OCI-LY1 (cell line): ENCODE measurements around the gene ZNF692.

Source experiments
- H2AFZ ChIP-seq: fragments of 200-600 bp; sonication (generic), shearing (Covaris generic); 2 replicates; pipeline ENCODE4 v1.6.0; 2014; ENCODE audit warnings: antibody characterized with exemption, mild to moderate bottlenecking, low read length
- H3F3A ChIP-seq: fragments of 200-600 bp; sonication (generic), shearing (Covaris generic); 2 replicates; pipeline ENCODE4 v1.6.0; 2014; ENCODE audit warnings: mild to moderate bottlenecking, antibody characterized with exemption, low read length, moderate library complexity; ENCODE audit not compliant: insufficient read depth
- H3K27ac ChIP-seq: fragments of 200-600 bp; sonication (generic); 2 replicates; pipeline ENCODE4 v1.5.1; 2014; ENCODE audit warnings: low read length, mixed run types, mild to moderate bottlenecking, low read depth; ENCODE audit not compliant: poor library complexity, severe bottlenecking
- H3K27me3 ChIP-seq: fragments of 200-600 bp; sonication (generic); 2 replicates; pipeline ENCODE4 v1.6.0; 2014; ENCODE audit warnings: antibody characterized with exemption, mild to moderate bottlenecking, low read length, moderate library complexity; ENCODE audit not compliant: insufficient read depth
- H3K36me3 ChIP-seq: fragments of 200-600 bp; sonication (generic); 2 replicates; pipeline ENCODE4 v1.6.1; 2014; ENCODE audit warnings: mild to moderate bottlenecking, antibody characterized with exemption, low read length, moderate library complexity, mixed read lengths; ENCODE audit not compliant: insufficient read depth
- H3K4me1 ChIP-seq: fragments of 200-600 bp; sonication (generic); 2 replicates; pipeline ENCODE4 v1.5.1; 2014; ENCODE audit warnings: mild to moderate bottlenecking, low read length, moderate library complexity; ENCODE audit not compliant: insufficient read depth, severe bottlenecking
- H3K4me2 ChIP-seq: fragments of 200-600 bp; sonication (generic), shearing (Covaris generic); 2 replicates; pipeline ENCODE4 v1.6.1; 2014; ENCODE audit warnings: low read length
- H3K4me3 ChIP-seq: fragments of 200-600 bp; sonication (generic); 2 replicates; pipeline ENCODE4 v1.5.1; 2014; ENCODE audit warnings: low read length, low read depth, mild to moderate bottlenecking, mixed read lengths; ENCODE audit not compliant: poor library complexity, severe bottlenecking
- H3K79me2 ChIP-seq: fragments of 200-600 bp; shearing (Covaris generic); 2 replicates; pipeline ENCODE4 v1.6.1; 2016; ENCODE audit warnings: mixed run types, low read length, mixed read lengths; ENCODE audit not compliant: insufficient read depth
- H3K9ac ChIP-seq: fragments of 200-600 bp; sonication (generic), shearing (Covaris generic); 2 replicates; pipeline ENCODE4 v1.6.1; 2014; ENCODE audit warnings: mild to moderate bottlenecking, low read length, mixed read lengths
- H3K9me2 ChIP-seq: fragments of 200-600 bp; sonication (generic), shearing (Covaris generic); 2 replicates; pipeline ENCODE4 v1.6.1; 2014; ENCODE audit warnings: low read depth, mild to moderate bottlenecking, low read length, mixed read lengths
- H3K9me3 ChIP-seq: fragments of 200-600 bp; shearing (Covaris generic); 2 replicates; pipeline ENCODE4 v1.6.1; 2014; ENCODE audit warnings: low read length, mixed read lengths
- H4K20me1 ChIP-seq: fragments of 200-600 bp; sonication (generic), shearing (Covaris generic); 2 replicates; pipeline ENCODE4 v1.6.0; 2016; ENCODE audit warnings: mild to moderate bottlenecking, low read length; ENCODE audit not compliant: insufficient read depth
- EZH2 ChIP-seq: fragments of 200-600 bp; sonication (generic), shearing (Covaris generic); IDR thresholded peaks from 2 replicates; pipeline ENCODE4 v1.8.0; 2017; ENCODE audit warnings: borderline replicate concordance, mixed run types, mild to moderate bottlenecking, antibody characterized with exemption, low read length, moderate library complexity, mixed read lengths
- TF ChIP-seq, protein P1 (sequence below): fragments of 200-600 bp; sonication (generic), shearing (Covaris generic); IDR thresholded peaks from 2 replicates; pipeline ENCODE4 v1.5.1; 2017; ENCODE audit warnings: mild to moderate bottlenecking, antibody characterized with exemption, low read length, moderate library complexity, mixed read lengths

ZNF692 gene

DNA sequence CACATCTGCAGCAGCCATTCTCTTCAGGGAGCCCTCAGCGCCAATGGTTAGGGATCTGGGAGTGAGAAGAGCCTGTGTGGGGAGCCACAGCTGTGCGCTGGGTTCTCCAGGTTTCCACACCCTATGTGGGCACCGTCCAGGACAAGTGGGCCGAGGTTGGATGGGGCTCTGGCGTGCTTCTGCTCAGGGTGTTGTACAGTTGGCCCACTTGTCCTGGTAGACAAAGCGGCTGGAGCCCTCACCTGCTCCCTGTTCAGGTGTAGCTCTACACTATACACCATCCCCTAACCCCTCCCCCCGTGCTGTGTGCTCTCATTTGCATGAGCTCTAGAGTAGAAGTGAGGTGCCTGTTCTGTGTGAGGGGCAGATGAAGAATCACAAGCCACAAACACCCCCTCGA is 45.3 kb downstream of the ZNF692 start:
- peaks cover 41% of the 10 kb centered on the region for H3K36me3 ChIP-seq
- no peak overlapping the region for H3K4me2 ChIP-seq
- no peak overlapping the region for H2AFZ ChIP-seq
- no peaks in the 10 kb centered on the region for H3K79me2 ChIP-seq
- no peaks in the 10 kb centered on the region for H3K9me2 ChIP-seq
- H3K27me3 ChIP-seq = no peaks in the 10 kb centered on the region
- H3K4me3 ChIP-seq = no peak overlapping the region
- no peak for TF ChIP-seq EZH2
- TF ChIP-seq, protein P1, sequence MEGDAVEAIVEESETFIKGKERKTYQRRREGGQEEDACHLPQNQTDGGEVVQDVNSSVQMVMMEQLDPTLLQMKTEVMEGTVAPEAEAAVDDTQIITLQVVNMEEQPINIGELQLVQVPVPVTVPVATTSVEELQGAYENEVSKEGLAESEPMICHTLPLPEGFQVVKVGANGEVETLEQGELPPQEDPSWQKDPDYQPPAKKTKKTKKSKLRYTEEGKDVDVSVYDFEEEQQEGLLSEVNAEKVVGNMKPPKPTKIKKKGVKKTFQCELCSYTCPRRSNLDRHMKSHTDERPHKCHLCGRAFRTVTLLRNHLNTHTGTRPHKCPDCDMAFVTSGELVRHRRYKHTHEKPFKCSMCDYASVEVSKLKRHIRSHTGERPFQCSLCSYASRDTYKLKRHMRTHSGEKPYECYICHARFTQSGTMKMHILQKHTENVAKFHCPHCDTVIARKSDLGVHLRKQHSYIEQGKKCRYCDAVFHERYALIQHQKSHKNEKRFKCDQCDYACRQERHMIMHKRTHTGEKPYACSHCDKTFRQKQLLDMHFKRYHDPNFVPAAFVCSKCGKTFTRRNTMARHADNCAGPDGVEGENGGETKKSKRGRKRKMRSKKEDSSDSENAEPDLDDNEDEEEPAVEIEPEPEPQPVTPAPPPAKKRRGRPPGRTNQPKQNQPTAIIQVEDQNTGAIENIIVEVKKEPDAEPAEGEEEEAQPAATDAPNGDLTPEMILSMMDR = no peak
- H3F3A ChIP-seq = no peaks in the 10 kb centered on the region
- H3K27ac ChIP-seq = no peak overlapping the region
- H4K20me1 ChIP-seq = no peaks in the 10 kb centered on the region
- H3K4me1 ChIP-seq = no peaks in the 10 kb centered on the region
- no peak overlapping the region for H3K9ac ChIP-seq
- no peaks in the 10 kb centered on the region for H3K9me3 ChIP-seq

DNA sequence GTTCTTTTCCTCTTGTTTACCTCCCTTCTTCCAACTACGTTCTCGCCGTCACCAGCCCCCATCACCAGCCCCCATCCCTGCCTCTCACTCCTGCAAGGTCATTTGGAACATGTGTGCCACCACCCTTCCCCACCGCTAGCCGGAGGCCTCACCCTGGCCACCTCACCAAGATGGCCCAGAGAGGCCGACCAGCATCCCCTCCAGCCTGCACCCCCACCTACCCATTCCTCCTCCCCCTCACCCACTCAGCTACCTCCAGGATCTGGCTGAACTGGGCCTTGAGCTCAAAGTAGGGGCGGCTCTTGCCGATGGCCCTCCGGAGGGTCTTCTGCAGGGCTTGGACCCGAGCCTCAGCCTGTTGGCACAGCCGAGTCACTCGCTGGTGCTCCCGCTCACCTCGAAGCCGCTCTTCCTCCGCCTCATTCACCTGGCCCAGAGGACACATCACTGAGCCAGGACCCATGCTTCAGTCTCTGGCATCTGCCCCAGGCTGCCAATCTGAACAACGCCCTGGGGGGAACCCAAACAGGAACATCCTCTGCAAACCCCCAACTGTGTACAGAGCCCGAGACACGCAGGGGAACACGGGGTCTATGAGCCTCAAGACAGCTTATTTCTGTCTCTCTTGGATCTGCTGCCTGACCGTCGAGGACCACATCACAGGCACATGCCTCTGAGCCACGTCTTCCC is 46.0 kb downstream of the ZNF692 start:
- no peaks in the 10 kb centered on the region for H3F3A ChIP-seq
- no peaks in the 10 kb centered on the region for H3K4me1 ChIP-seq
- H3K36me3 ChIP-seq = peaks cover 41% of the 10 kb centered on the region
- H3K27ac ChIP-seq = no peak overlapping the region
- H4K20me1 ChIP-seq = no peaks in the 10 kb centered on the region
- no peaks in the 10 kb centered on the region for H3K9me2 ChIP-seq
- no peaks in the 10 kb centered on the region for H3K79me2 ChIP-seq
- TF ChIP-seq, protein P1 = no peak
- H3K9me3 ChIP-seq = no peaks in the 10 kb centered on the region
- H3K9ac ChIP-seq = no peak overlapping the region
- no peak overlapping the region for H2AFZ ChIP-seq
- no peak overlapping the region for H3K4me2 ChIP-seq
- no peak overlapping the region for H3K4me3 ChIP-seq
- H3K27me3 ChIP-seq = no peaks in the 10 kb centered on the region

DNA sequence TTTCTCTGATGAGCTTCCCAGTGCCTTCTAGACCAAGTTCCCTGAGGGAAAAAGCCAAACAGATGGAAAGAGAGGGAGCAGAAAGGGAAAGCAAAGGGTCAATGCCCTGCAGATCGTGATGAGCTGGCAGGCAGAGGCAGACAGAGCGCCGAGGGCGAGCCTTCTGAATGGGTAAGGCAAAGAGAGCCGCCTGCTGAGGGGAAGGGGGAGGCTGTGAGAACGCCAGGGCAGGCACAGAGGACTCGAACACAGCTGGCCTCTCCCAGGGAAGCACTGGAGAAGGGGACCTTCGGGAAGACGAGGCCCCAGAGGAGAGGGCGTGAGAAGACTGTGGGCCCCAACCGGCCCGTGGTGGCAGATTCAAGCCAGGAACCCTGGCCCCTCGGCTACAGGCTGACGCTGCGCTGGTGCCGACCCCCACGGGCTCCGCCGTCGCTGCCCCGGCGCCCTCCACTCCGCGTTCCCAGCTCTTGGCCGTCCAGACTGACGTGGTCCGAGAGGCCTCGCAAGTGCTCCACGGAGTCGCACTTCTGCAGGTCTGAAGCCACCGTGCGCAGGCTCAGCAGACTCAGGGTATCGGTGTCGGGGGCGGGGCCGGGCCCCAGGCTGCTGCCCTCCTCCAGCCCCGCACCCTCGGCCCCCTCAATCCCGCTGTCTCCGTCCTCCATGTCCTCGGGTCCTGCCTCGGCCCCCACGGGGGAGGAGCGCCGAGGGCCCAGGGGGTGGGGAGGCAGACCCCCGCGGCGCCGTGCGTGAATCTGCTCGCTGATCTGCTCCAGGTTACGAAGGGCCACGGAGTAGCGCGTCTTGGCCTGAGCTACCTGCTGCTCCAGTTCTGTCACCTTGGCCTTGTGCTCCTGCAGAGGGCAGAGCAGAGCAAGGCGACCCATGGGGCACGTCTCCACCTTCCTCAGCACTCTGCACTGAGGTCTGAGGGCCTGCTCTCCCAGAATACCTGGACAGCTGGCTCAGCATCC is 47.1 kb downstream of the ZNF692 start:
- Histone ChIP-seq H3K9ac (no peak overlapping the region), H3K4me3 (no peak overlapping the region), H3K27me3 (no peaks in the 10 kb centered on the region), H4K20me1 (no peaks in the 10 kb centered on the region), H3K79me2 (no peaks in the 10 kb centered on the region), H3F3A (no peaks in the 10 kb centered on the region), H3K4me2 (no peak overlapping the region), H3K36me3 (peaks cover 39% of the 10 kb centered on the region), H3K9me2 (no peaks in the 10 kb centered on the region), H3K27ac (no peak overlapping the region), H2AFZ (no peak overlapping the region), H3K4me1 (no peaks in the 10 kb centered on the region), H3K9me3 (no peaks in the 10 kb centered on the region)
- TF ChIP-seq, protein P1 = peak; percentile 8; the same call in 1 of the 2 replicates
- TF ChIP-seq EZH2 = no peak
